Spleen (tissue), 11 donors: ENCODE measurements around the gene CLPSL1. TPM values are rescaled to one million over a fixed set of nuclear protein-coding genes. Genes with fewer than 3 reads are reported as not detected.

Source experiments
- DNase-seq: peaks from one replicate; pipeline ENCODE4 v3.0.0-alpha.2; 2020
- H3K27ac ChIP-seq, 8 donors: fragments of 200-600 bp; sonication (generic) in 7 of 8; 1 replicate in 4 of 8; 2 replicates in 4 of 8; pipeline versions ENCODE4 v1.5.0 to v1.8.0; 2016 to 2021; ENCODE audit warnings: inconsistent platforms in 4 of 8, mild to moderate bottlenecking in 4 of 8, moderate library complexity in 1 of 8
- H3K27me3 ChIP-seq, 7 donors: fragments of 200-600 bp; sonication (generic) in 6 of 7; replicated peaks in 1 of 7; 1 replicate in 4 of 7; 2 replicates in 3 of 7; pipeline versions ENCODE4 v1.5.0 to v1.8.0; 2016 to 2021; ENCODE audit warnings: inconsistent platforms in 3 of 7, mild to moderate bottlenecking in 1 of 7
- H3K36me3 ChIP-seq, 6 donors: fragments of 200-600 bp; sonication (generic) in 5 of 6; 1 replicate in 4 of 6; 2 replicates in 2 of 6; pipeline versions ENCODE4 v1.5.0 to v1.8.0; 2016 to 2021; ENCODE audit warnings: inconsistent platforms in 2 of 6
- H3K4me1 ChIP-seq, 6 donors: fragments of 200-600 bp; sonication (generic) in 5 of 6; 1 replicate in 3 of 6; 2 replicates in 3 of 6; pipeline versions ENCODE4 v1.5.0 to v1.8.0; 2016 to 2021; ENCODE audit warnings: inconsistent platforms in 3 of 6
- H3K4me3 ChIP-seq, 8 donors: fragments of 200-600 bp; sonication (generic) in 7 of 8; 1 replicate in 4 of 8; 2 replicates in 4 of 8; pipeline versions ENCODE4 v1.5.0 to v1.8.0; 2016 to 2021; ENCODE audit warnings: inconsistent platforms in 4 of 8, mild to moderate bottlenecking in 4 of 8, moderate library complexity in 2 of 8
- H3K9me3 ChIP-seq, 8 donors: fragments of 200-600 bp; sonication (generic) in 7 of 8; 1 replicate in 4 of 8; 2 replicates in 4 of 8; pipeline versions ENCODE4 v1.5.0 to v1.8.0; 2016 to 2021; ENCODE audit warnings: inconsistent platforms in 4 of 8
- CTCF ChIP-seq, 11 experiments: fragments of 200-600 bp in 7 of 11; fragments of 450-650 bp in 4 of 11; sonication (generic) in 4 of 11; IDR thresholded peaks in 8 of 11; conservative IDR thresholded peaks in 3 of 11; 1 replicate in 7 of 11; 2 replicates in 4 of 11; pipeline versions ENCODE4 v1.4.0 to v1.8.0; 2016 to 2021; ENCODE audit warnings: antibody characterized with exemption in 11 of 11, inconsistent platforms in 4 of 11, mild to moderate bottlenecking in 1 of 11
- POLR2A ChIP-seq, 3 donors: fragments of 450-650 bp; IDR thresholded peaks; one replicate each; pipeline ENCODE4 v1.5.1; 2017; ENCODE audit warnings: antibody characterized with exemption in 3 of 3, mild to moderate bottlenecking in 1 of 3
- POLR2AphosphoS5 ChIP-seq, 3 donors: sonication (generic); formaldehyde crosslinking; IDR thresholded peaks; one replicate each; pipeline ENCODE4 v1.5.1; 2017; ENCODE audit warnings: antibody characterized with exemption in 3 of 3
- WGBS, 5 donors: extraction: QIAGEN DNeasy Blood & Tissue Kit in 3 of 5; methylation state at CpG; one replicate each; pipeline versions ENCODE4 v1.1.5 to v1.1.7; 2013 to 2018; 5-methylcytosine and 5-hydroxymethylcytosine counted together
- intact Hi-C: fragments of 100-400 bp; cut with DNase I; formaldehyde crosslinking; loops from one replicate; pipeline ENCODE4 v1.15.0; 2023; ENCODE audit warnings: low total_unique reads
- polyA plus RNA-seq, 3 donors: library from polyadenylated mRNA; stranded (reverse); fragments of 200-250 nt; gene quantifications; one replicate each; pipeline ENCODE4 v1.2.1, GENCODE V29; 2013
- total RNA-seq, 7 donors: library from RNA; depleted of rRNA in 3 of 7; stranded (reverse); fragments of >200 nt in 3 of 7; fragmentation: NEBNext Ultra II Directional in 4 of 7; extraction: Animal tissue kit (Norgen Biotek cat#: 25700) in 4 of 7; gene quantifications; one replicate each; pipeline versions ENCODE4 v1.1.0 to v1.2.1, GENCODE V29; 2016 to 2021
- donor health status: healthy with polysubstance abuse.
- donor health status: DM: no; HTN: no; CAD: no; lungs with moderate emphysema.
- donor health status: DM: no; HTN: no; CAD: no.
- donor health status: Bipolar disorder and iron deficiency.
- donor health status: healthy.
- donor health status: DM: no; HTN: no; CAD: no.
- donor health status: DM: yes; HTN: yes; CAD: no.

The CLPSL1 gene
- total and polyA plus RNA-seq, 10 donors = not detected

- peaks cover 0 to 7% (median 0%) of the 10 kb centered on the region in 6 donors for H3K4me1 ChIP-seq
- no peak overlapping the region for H3K27ac ChIP-seq
- 75 to 83% (median 82%) methylated on average over 3 of the region's 3 CpGs for WGBS, 5 donors
- no peaks in the 10 kb centered on the region for H3K9me3 ChIP-seq
- H3K36me3 ChIP-seq = no peaks in the 10 kb centered on the region
- no peak for TF ChIP-seq POLR2AphosphoS5 (IDR thresholded peaks at IDR 0.05)
- no peak for TF ChIP-seq CTCF (IDR thresholded peaks at IDR 0.05 in 8 of 11, conservative IDR thresholded peaks at IDR 0.05 in 3 of 11)
- TF ChIP-seq POLR2A (IDR thresholded peaks at IDR 0.05) = no peak
- peaks cover 0 to 31% (median 14%) of the 10 kb centered on the region in 7 donors for H3K27me3 ChIP-seq
- no peak overlapping the region for H3K4me3 ChIP-seq
- intact Hi-C loops = no loop called here
- DNase-seq = no peak
Observed at GRCh38 chr6:35782424-35782823, 1.6 kb downstream of the CLPSL1 start.

DNA sequence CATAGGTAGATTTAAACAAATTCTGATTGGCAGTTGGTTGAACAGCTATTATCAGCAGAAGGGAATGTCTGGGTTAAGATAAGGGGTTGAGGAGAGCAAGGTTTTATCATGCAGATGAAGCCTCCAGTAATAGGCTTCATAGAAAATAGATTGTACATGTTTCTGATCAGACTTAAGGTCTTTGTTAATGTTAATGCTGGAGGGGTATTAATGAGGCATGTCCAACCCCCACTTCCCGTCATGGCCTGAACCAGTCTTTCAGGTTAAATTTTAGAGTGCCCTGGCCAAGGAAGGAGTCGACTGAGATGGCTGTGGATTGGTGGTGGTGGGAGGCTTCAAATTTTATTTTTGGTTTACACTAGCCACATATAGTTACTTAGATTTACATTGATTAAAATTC lies 3.4 kb downstream of the CLPSL1 start:
- 79 to 89% (median 83%) methylated on average over 2 of the region's 2 CpGs for WGBS, 5 donors

GRCh38 chr6:35786272-35786671 lies 5.5 kb downstream of the CLPSL1 start:
- TF ChIP-seq POLR2A (IDR thresholded peaks at IDR 0.05) (no peak), CTCF (IDR thresholded peaks at IDR 0.05 in 8 of 11, conservative IDR thresholded peaks at IDR 0.05 in 3 of 11) (no peak), POLR2AphosphoS5 (IDR thresholded peaks at IDR 0.05) (no peak)
- Histone ChIP-seq H3K27ac (no peak overlapping the region), H3K9me3 (no peaks in the 10 kb centered on the region), H3K27me3 (peaks cover 0 to 63% (median 32%) of the 10 kb centered on the region in 7 donors), H3K4me3 (no peak overlapping the region), H3K36me3 (no peaks in the 10 kb centered on the region), H3K4me1 (peaks cover 0 to 7% (median 0%) of the 10 kb centered on the region in 6 donors)
- intact Hi-C loops = no loop called here
- no peak for DNase-seq
- WGBS, 5 donors = 63 to 84% (median 68%) methylated on average over 2 of the region's 2 CpGs

More for the DNA sequence above, 3.4 kb downstream of the CLPSL1 start:
- Histone ChIP-seq H3K4me1 (peaks cover 0 to 7% (median 0%) of the 10 kb centered on the region in 6 donors), H3K27ac (no peak overlapping the region), H3K27me3 (peaks cover 0 to 48% (median 22%) of the 10 kb centered on the region in 7 donors), H3K4me3 (no peak overlapping the region), H3K9me3 (no peaks in the 10 kb centered on the region), H3K36me3 (no peaks in the 10 kb centered on the region)
- intact Hi-C loops = no loop called here
- TF ChIP-seq POLR2AphosphoS5 (IDR thresholded peaks at IDR 0.05) = no peak
- TF ChIP-seq CTCF (IDR thresholded peaks at IDR 0.05 in 8 of 11, conservative IDR thresholded peaks at IDR 0.05 in 3 of 11) = no peak
- no peak for TF ChIP-seq POLR2A (IDR thresholded peaks at IDR 0.05)
- no peak for DNase-seq

DNA sequence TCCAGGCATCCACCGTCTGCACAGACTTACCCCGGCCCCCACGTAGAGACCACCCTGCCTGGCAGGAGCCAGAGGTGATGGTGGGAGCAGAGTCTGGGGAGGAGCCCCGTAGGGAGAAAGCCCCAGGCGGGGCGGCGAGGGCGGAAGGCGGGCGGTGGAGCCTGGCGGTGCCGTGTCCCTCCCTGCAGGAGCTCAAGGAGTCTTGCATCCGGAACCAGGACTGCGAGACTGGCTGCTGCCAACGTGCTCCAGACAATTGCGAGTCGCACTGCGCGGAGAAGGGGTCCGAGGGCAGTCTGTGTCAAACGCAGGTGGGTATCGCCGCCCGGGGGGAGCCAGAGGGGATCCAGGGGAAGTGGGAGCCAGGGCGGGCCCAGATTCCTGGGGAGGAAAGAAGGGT lies 6.0 kb downstream of the CLPSL1 start:
- Histone ChIP-seq H3K27ac (no peak overlapping the region), H3K9me3 (no peaks in the 10 kb centered on the region), H3K4me1 (peaks cover 0 to 7% (median 0%) of the 10 kb centered on the region in 6 donors), H3K4me3 (no peak overlapping the region), H3K27me3 (peaks cover 0 to 63% (median 32%) of the 10 kb centered on the region in 7 donors), H3K36me3 (no peaks in the 10 kb centered on the region)
- DNase-seq = no peak
- intact Hi-C loops = no loop called here
- TF ChIP-seq POLR2A (IDR thresholded peaks at IDR 0.05) = no peak
- no peak for TF ChIP-seq CTCF (IDR thresholded peaks at IDR 0.05 in 8 of 11, conservative IDR thresholded peaks at IDR 0.05 in 3 of 11)
- no peak for TF ChIP-seq POLR2AphosphoS5 (IDR thresholded peaks at IDR 0.05)
- 32 to 67% (median 50%) methylated on average over 25 of the region's 25 CpGs for WGBS, 5 donors
